ENCODE measurements around the gene PRUNE1. TPM values are rescaled to one million over a fixed set of nuclear protein-coding genes. Genes with fewer than 3 reads are reported as not detected.

Gene PRUNE1
- total and polyA plus RNA-seq, 2 experiments from 2014 or later, result 21.6 to 26.5 TPM

DNA sequence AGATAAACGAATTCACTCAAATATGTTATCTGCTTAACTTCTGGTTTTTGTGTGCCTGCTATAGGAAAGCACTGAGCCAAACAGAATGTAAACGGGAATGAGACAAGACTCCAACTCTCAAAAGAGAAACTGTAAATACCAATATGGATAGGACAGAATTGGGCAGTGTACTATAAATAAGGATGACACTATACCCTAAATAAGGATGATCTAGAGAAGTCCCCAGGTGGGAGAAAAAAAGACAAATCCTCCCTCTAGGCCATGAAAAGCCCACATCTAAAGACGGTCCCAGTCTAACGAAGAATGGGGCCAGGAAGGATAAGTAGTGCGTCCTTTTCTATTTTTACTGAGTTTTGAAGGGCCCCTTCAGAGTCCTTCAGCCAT is 60.8 kb downstream of the PRUNE1 start:
- Histone ChIP-seq H4K20me1 (ENCODE audit: insufficient read depth, poor library complexity, severe bottlenecking) (no peaks in the 10 kb centered on the region), H2AFZ (no peak overlapping the region), H3K36me3 (replicated peaks; ENCODE audit: insufficient read depth, low read depth) (no peaks in the 10 kb centered on the region), H3K4me1 (ENCODE audit: insufficient read depth) (peaks cover 12% of the 10 kb centered on the region), H3K4me2 (peak overlapping the region; percentile 77), H3K4me3 (no peak overlapping the region), H3K79me2 (peaks cover 64% of the 10 kb centered on the region), H3K27ac (peak overlapping the region; percentile 99), H3K9me3 (ENCODE audit: low read depth) (no peaks in the 10 kb centered on the region), H3K27me3 (no peaks in the 10 kb centered on the region), H3K9me2 (replicated peaks; ENCODE audit: insufficient read depth) (no peaks in the 10 kb centered on the region)
- no peak for DNase-seq (ENCODE audit: low spot score)
- 87% methylated on average over 5 of the region's 5 CpGs for WGBS (ENCODE audit: low lambda C conversion rate, missing lambda C conversion rate)
- TF ChIP-seq, protein P1, sequence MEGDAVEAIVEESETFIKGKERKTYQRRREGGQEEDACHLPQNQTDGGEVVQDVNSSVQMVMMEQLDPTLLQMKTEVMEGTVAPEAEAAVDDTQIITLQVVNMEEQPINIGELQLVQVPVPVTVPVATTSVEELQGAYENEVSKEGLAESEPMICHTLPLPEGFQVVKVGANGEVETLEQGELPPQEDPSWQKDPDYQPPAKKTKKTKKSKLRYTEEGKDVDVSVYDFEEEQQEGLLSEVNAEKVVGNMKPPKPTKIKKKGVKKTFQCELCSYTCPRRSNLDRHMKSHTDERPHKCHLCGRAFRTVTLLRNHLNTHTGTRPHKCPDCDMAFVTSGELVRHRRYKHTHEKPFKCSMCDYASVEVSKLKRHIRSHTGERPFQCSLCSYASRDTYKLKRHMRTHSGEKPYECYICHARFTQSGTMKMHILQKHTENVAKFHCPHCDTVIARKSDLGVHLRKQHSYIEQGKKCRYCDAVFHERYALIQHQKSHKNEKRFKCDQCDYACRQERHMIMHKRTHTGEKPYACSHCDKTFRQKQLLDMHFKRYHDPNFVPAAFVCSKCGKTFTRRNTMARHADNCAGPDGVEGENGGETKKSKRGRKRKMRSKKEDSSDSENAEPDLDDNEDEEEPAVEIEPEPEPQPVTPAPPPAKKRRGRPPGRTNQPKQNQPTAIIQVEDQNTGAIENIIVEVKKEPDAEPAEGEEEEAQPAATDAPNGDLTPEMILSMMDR (IDR thresholded peaks at IDR 0.05; ENCODE audit: poor library complexity), result no peak
- TF ChIP-seq EZH2 (IDR thresholded peaks at IDR 0.05; ENCODE audit: borderline replicate concordance) (no peak), EZH2phosphoT487 (IDR thresholded peaks at IDR 0.05; ENCODE audit: low read depth, severe bottlenecking, unreplicated experiment) (no peak)

DNA sequence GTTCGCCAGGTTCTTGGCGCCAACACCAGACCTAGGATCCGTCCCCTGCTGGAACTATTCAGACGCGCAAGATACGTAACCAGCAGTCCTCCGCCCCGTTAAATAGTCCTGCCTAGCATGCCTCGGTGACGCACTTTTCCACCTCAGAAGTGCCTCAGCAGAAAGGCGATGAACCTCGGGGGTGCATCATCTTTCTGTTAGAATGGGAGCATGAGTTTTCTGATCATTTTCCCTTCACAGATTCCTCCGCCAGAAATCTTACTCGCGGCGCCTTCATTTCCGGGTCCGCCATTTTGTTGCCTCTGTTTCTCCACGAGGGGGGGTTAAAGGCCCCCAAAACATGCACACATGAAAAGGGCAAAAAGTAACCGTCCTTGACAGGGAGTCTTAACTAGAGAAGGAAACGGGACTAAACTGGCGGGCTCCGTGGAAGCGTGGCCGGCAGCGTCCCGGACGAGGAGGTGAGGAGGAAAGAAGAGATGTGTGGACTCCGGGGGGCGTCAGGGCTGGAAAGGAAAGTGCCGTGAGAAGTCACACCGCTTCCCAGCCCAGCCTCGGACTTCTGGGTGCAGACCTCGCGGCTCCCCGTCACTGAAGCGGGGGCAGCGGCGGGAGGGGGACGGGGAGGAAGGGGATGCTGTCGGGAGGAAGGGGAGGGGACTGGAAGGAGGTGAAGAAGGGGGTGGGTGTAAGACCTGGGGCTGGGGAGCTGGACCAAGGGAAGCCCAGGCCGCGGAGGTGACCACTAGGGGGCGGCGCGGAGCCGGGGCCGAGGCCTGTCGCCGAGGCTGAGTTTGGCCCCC is 62.4 kb downstream of the PRUNE1 start, which contains the start of gene GABPB2:
TSS of gene GABPB2 (plus strand) at position 288 of the 803 bp plus-strand sequence. CDS start 17,429 bp downstream, outside the sequence.
- Histone ChIP-seq H3K79me2 (peaks cover 49% of the 10 kb centered on the region), H3K36me3 (replicated peaks; ENCODE audit: insufficient read depth, low read depth) (no peaks in the 10 kb centered on the region), H3K9me3 (ENCODE audit: low read depth) (no peaks in the 10 kb centered on the region), H4K20me1 (ENCODE audit: insufficient read depth, poor library complexity, severe bottlenecking) (no peaks in the 10 kb centered on the region), H3K4me3 (peak within 1 kb of the TSS; percentile 85), H3K27ac (peak within 1 kb of the TSS; percentile 99), H2AFZ (peak within 1 kb of the TSS; percentile 89), H3K4me2 (peak within 1 kb of the TSS; percentile 77), H3K9me2 (replicated peaks; ENCODE audit: insufficient read depth) (no peaks in the 10 kb centered on the region), H3K4me1 (ENCODE audit: insufficient read depth) (peaks cover 12% of the 10 kb centered on the region), H3K27me3 (no peaks in the 10 kb centered on the region)
- DNase-seq (ENCODE audit: low spot score), result peak; percentile 94
- WGBS (ENCODE audit: low lambda C conversion rate, missing lambda C conversion rate), result 2% methylated on average over 47 of the region's 50 CpGs
- TF ChIP-seq EZH2phosphoT487 (IDR thresholded peaks at IDR 0.05; ENCODE audit: low read depth, severe bottlenecking, unreplicated experiment), result no peak
- no peak for TF ChIP-seq EZH2 (IDR thresholded peaks at IDR 0.05; ENCODE audit: borderline replicate concordance)
- TF ChIP-seq, protein P1 (IDR thresholded peaks at IDR 0.05; ENCODE audit: poor library complexity), result peak; percentile 89

DNA sequence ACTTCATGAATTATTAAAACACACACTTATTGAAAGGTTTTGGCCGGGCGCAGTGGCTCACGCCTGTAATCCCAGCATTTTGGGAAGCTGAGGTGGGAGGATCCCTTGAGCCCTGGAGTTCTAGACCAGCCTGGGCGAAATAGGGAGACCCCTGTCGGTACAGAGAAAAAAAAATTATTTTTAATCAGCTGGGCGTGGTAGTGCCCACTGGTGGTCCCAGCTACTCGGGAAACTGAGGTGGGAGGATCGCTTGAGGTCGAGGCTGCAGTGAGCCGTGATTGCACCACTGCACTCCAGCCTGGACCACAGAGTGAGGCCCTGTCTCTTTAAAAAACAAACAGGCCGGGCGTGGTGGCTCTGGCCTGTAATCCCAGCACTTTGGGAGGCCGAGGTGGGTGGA is 64.0 kb downstream of the PRUNE1 start:
- Histone ChIP-seq H2AFZ (no peak overlapping the region), H4K20me1 (ENCODE audit: insufficient read depth, poor library complexity, severe bottlenecking) (no peaks in the 10 kb centered on the region), H3K4me1 (ENCODE audit: insufficient read depth) (peaks cover 12% of the 10 kb centered on the region), H3K79me2 (peaks cover 34% of the 10 kb centered on the region), H3K27ac (peak overlapping the region; percentile 99), H3K4me2 (peak overlapping the region; percentile 77), H3K4me3 (no peak overlapping the region), H3K9me2 (replicated peaks; ENCODE audit: insufficient read depth) (no peaks in the 10 kb centered on the region), H3K36me3 (replicated peaks; ENCODE audit: insufficient read depth, low read depth) (no peaks in the 10 kb centered on the region), H3K27me3 (no peaks in the 10 kb centered on the region), H3K9me3 (ENCODE audit: low read depth) (no peaks in the 10 kb centered on the region)
- WGBS (ENCODE audit: low lambda C conversion rate, missing lambda C conversion rate), result 84% methylated on average over 13 of the region's 13 CpGs
- TF ChIP-seq EZH2 (IDR thresholded peaks at IDR 0.05; ENCODE audit: borderline replicate concordance) (no peak), EZH2phosphoT487 (IDR thresholded peaks at IDR 0.05; ENCODE audit: low read depth, severe bottlenecking, unreplicated experiment) (no peak)
- TF ChIP-seq, protein P1 (IDR thresholded peaks at IDR 0.05; ENCODE audit: poor library complexity), result no peak
- no peak for DNase-seq (ENCODE audit: low spot score)

Small RNA genes within 50 kb of the gene (small RNA-seq; reads per million reads assigned to genes)
- gene RNU6-884P, result not detected

Other genes starting within 250 kb of the PRUNE1 start
- gene CTSS, start 242.7 kb upstream of the PRUNE1 start, total RNA-seq, result 5.3 and 10.4 TPM in 2 replicates
- gene CTSS, start 242.7 kb upstream of the PRUNE1 start, polyA plus RNA-seq, result 4.4 and 5.2 TPM in 2 replicates
- 54.3 and 57.0 TPM in 2 replicates for gene CTSK, start 200.2 kb upstream of the PRUNE1 start, total RNA-seq
- gene CTSK, start 200.2 kb upstream of the PRUNE1 start, polyA plus RNA-seq, result 26.6 and 37.3 TPM in 2 replicates
- gene ARNT, start 131.8 kb upstream of the PRUNE1 start, total RNA-seq, result 32.9 and 42.1 TPM in 2 replicates
- gene ARNT, start 131.8 kb upstream of the PRUNE1 start, polyA plus RNA-seq, result 26.9 and 35.6 TPM in 2 replicates
- gene CTXND2, start 121.3 kb upstream of the PRUNE1 start, total RNA-seq, result not detected in 2 replicates
- gene CTXND2, start 121.3 kb upstream of the PRUNE1 start, polyA plus RNA-seq, result 0.16 TPM in 1 of 2 replicates, not detected in the other
- gene SETDB1, start 82.1 kb upstream of the PRUNE1 start, total RNA-seq, result 33.7 and 41.4 TPM in 2 replicates
- 10.7 and 12.9 TPM in 2 replicates for gene SETDB1, start 82.1 kb upstream of the PRUNE1 start, polyA plus RNA-seq
- 267 and 268 TPM in 2 replicates for gene CERS2, start 33.6 kb upstream of the PRUNE1 start, total RNA-seq
- gene CERS2, start 33.6 kb upstream of the PRUNE1 start, polyA plus RNA-seq, result 210 and 277 TPM in 2 replicates
- 7.5 and 7.9 TPM in 2 replicates for gene ANXA9, start 26.2 kb upstream of the PRUNE1 start, total RNA-seq
- 8.8 and 9.0 TPM in 2 replicates for gene ANXA9, start 26.2 kb upstream of the PRUNE1 start, polyA plus RNA-seq
- 15.9 and 18.5 TPM in 2 replicates for gene MINDY1, start 1.5 kb upstream of the PRUNE1 start, total RNA-seq
- gene MINDY1, start 1.5 kb upstream of the PRUNE1 start, polyA plus RNA-seq, result 5.8 and 7.6 TPM in 2 replicates
- gene BNIPL, start 28.1 kb downstream of the PRUNE1 start, total RNA-seq, result 2.7 and 3.8 TPM in 2 replicates
- 1.1 and 3.0 TPM in 2 replicates for gene BNIPL, start 28.1 kb downstream of the PRUNE1 start, polyA plus RNA-seq
- gene C1orf56, start 39.3 kb downstream of the PRUNE1 start, total RNA-seq, result 2.9 and 3.2 TPM in 2 replicates
- 8.3 and 11.4 TPM in 2 replicates for gene C1orf56, start 39.3 kb downstream of the PRUNE1 start, polyA plus RNA-seq
- 49.4 and 60.2 TPM in 2 replicates for gene CDC42SE1, start 51.2 kb downstream of the PRUNE1 start, total RNA-seq
- 19.0 and 21.2 TPM in 2 replicates for gene CDC42SE1, start 51.2 kb downstream of the PRUNE1 start, polyA plus RNA-seq
- 16.8 and 16.9 TPM in 2 replicates for gene MLLT11, start 51.9 kb downstream of the PRUNE1 start, total RNA-seq
- 34.3 and 37.6 TPM in 2 replicates for gene MLLT11, start 51.9 kb downstream of the PRUNE1 start, polyA plus RNA-seq
- gene GABPB2, start 62.3 kb downstream of the PRUNE1 start, total RNA-seq, result 9.9 and 12.9 TPM in 2 replicates
- 0.98 and 4.1 TPM in 2 replicates for gene GABPB2, start 62.3 kb downstream of the PRUNE1 start, polyA plus RNA-seq
- 6.3 and 41.6 TPM in 2 replicates for gene SEMA6C, start 138.2 kb downstream of the PRUNE1 start, total RNA-seq
- 13.9 and 25.1 TPM in 2 replicates for gene SEMA6C, start 138.2 kb downstream of the PRUNE1 start, polyA plus RNA-seq
- gene TNFAIP8L2, start 148.2 kb downstream of the PRUNE1 start, total RNA-seq, result 0.64 TPM in 1 of 2 replicates, not detected in the other
- gene TNFAIP8L2, start 148.2 kb downstream of the PRUNE1 start, polyA plus RNA-seq, result 0.70 TPM in 1 of 2 replicates, not detected in the other
- 13.0 and 16.2 TPM in 2 replicates for gene LYSMD1, start 157.5 kb downstream of the PRUNE1 start, total RNA-seq
- gene LYSMD1, start 157.5 kb downstream of the PRUNE1 start, polyA plus RNA-seq, result 1.0 and 2.5 TPM in 2 replicates
- 21.5 and 26.4 TPM in 2 replicates for gene SCNM1, start 157.7 kb downstream of the PRUNE1 start, total RNA-seq
- gene SCNM1, start 157.7 kb downstream of the PRUNE1 start, polyA plus RNA-seq, result 55.4 and 57.5 TPM in 2 replicates
- gene TMOD4, start 167.5 kb downstream of the PRUNE1 start, total RNA-seq, result not detected in 2 replicates
- gene TMOD4, start 167.5 kb downstream of the PRUNE1 start, polyA plus RNA-seq, result 0.44 TPM in 1 of 2 replicates, not detected in the other
- 46.0 and 48.1 TPM in 2 replicates for gene VPS72, start 181.7 kb downstream of the PRUNE1 start, total RNA-seq
- 52.2 and 53.1 TPM in 2 replicates for gene VPS72, start 181.7 kb downstream of the PRUNE1 start, polyA plus RNA-seq
- gene PIP5K1A, start 190.1 kb downstream of the PRUNE1 start, total RNA-seq, result 36.0 and 45.7 TPM in 2 replicates
- gene PIP5K1A, start 190.1 kb downstream of the PRUNE1 start, polyA plus RNA-seq, result 17.3 and 27.0 TPM in 2 replicates
- 107 and 119 TPM in 2 replicates for gene PSMD4, start 246.3 kb downstream of the PRUNE1 start, total RNA-seq
- 161 and 168 TPM in 2 replicates for gene PSMD4, start 246.3 kb downstream of the PRUNE1 start, polyA plus RNA-seq